ENCODE data around the gene YES1. TPM values are rescaled to one million over a fixed set of nuclear protein-coding genes. Genes with fewer than 3 reads are reported as not detected.

The YES1 gene
- total RNA-seq, 1 donor from 2014 or later: 17.1 TPM

- H3K9me3 Mint-ChIP-seq (ENCODE audit: unreplicated experiment): no peaks in the 10 kb centered on the region
- DNase-seq: no peak
- no peak overlapping the region for H3K27ac Mint-ChIP-seq (ENCODE audit: unreplicated experiment)
- no peak for TF ChIP-seq CTCF (IDR thresholded peaks at IDR 0.05; ENCODE audit: partially characterized antibody, unreplicated experiment)
- no peaks in the 10 kb centered on the region for H3K4me1 Mint-ChIP-seq (ENCODE audit: low read depth, unreplicated experiment)
- no peak overlapping the region for H3K4me3 Mint-ChIP-seq (ENCODE audit: unreplicated experiment)
- H3K36me3 Mint-ChIP-seq (ENCODE audit: unreplicated experiment): no peaks in the 10 kb centered on the region
- H3K27me3 Mint-ChIP-seq (ENCODE audit: unreplicated experiment): no peaks in the 10 kb centered on the region
Observed at GRCh38 chr18:750456-750855, 61.6 kb downstream of the YES1 start.

- TF ChIP-seq CTCF (IDR thresholded peaks at IDR 0.05; ENCODE audit: partially characterized antibody, unreplicated experiment): no peak
- no peaks in the 10 kb centered on the region for H3K4me1 Mint-ChIP-seq (ENCODE audit: low read depth, unreplicated experiment)
- no peak for DNase-seq
- no peaks in the 10 kb centered on the region for H3K27me3 Mint-ChIP-seq (ENCODE audit: unreplicated experiment)
- no peaks in the 10 kb centered on the region for H3K9me3 Mint-ChIP-seq (ENCODE audit: unreplicated experiment)
- no peaks in the 10 kb centered on the region for H3K36me3 Mint-ChIP-seq (ENCODE audit: unreplicated experiment)
- H3K27ac Mint-ChIP-seq (ENCODE audit: unreplicated experiment): no peak overlapping the region
- no peak overlapping the region for H3K4me3 Mint-ChIP-seq (ENCODE audit: unreplicated experiment)
Observed at GRCh38 chr18:744832-745597, 67.0 kb downstream of the YES1 start.

- peak; percentile 82 for TF ChIP-seq CTCF (IDR thresholded peaks at IDR 0.05; ENCODE audit: partially characterized antibody, unreplicated experiment)
- Mint-ChIP-seq H3K4me3 (ENCODE audit: unreplicated experiment) (no peak overlapping the region), H3K36me3 (ENCODE audit: unreplicated experiment) (no peaks in the 10 kb centered on the region), H3K4me1 (ENCODE audit: low read depth, unreplicated experiment) (no peaks in the 10 kb centered on the region), H3K27ac (ENCODE audit: unreplicated experiment) (no peak overlapping the region), H3K9me3 (ENCODE audit: unreplicated experiment) (no peaks in the 10 kb centered on the region), H3K27me3 (ENCODE audit: unreplicated experiment) (no peaks in the 10 kb centered on the region)
- no peak for DNase-seq
Observed at GRCh38 chr18:741931-742512, 70.0 kb downstream of the YES1 start.

- H3K4me3 Mint-ChIP-seq (ENCODE audit: unreplicated experiment): no peak overlapping the region
- no peaks in the 10 kb centered on the region for H3K4me1 Mint-ChIP-seq (ENCODE audit: low read depth, unreplicated experiment)
- no peaks in the 10 kb centered on the region for H3K36me3 Mint-ChIP-seq (ENCODE audit: unreplicated experiment)
- no peak overlapping the region for H3K27ac Mint-ChIP-seq (ENCODE audit: unreplicated experiment)
- no peaks in the 10 kb centered on the region for H3K27me3 Mint-ChIP-seq (ENCODE audit: unreplicated experiment)
- H3K9me3 Mint-ChIP-seq (ENCODE audit: unreplicated experiment): peaks cover 3% of the 10 kb centered on the region
- no peak for DNase-seq
- no peak for TF ChIP-seq CTCF (IDR thresholded peaks at IDR 0.05; ENCODE audit: partially characterized antibody, unreplicated experiment)
Observed at GRCh38 chr18:732371-732770, 79.7 kb downstream of the YES1 start.

GRCh38 chr18:731185-731584, 80.9 kb downstream of the YES1 start:
- H3K4me3 Mint-ChIP-seq (ENCODE audit: unreplicated experiment): no peak overlapping the region
- peaks cover 3% of the 10 kb centered on the region for H3K9me3 Mint-ChIP-seq (ENCODE audit: unreplicated experiment)
- H3K4me1 Mint-ChIP-seq (ENCODE audit: low read depth, unreplicated experiment): no peaks in the 10 kb centered on the region
- no peaks in the 10 kb centered on the region for H3K36me3 Mint-ChIP-seq (ENCODE audit: unreplicated experiment)
- no peaks in the 10 kb centered on the region for H3K27me3 Mint-ChIP-seq (ENCODE audit: unreplicated experiment)
- H3K27ac Mint-ChIP-seq (ENCODE audit: unreplicated experiment): no peak overlapping the region
- TF ChIP-seq CTCF (IDR thresholded peaks at IDR 0.05; ENCODE audit: partially characterized antibody, unreplicated experiment): no peak
- no peak for DNase-seq

All from glutamatergic neuron (in vitro differentiated cells).